Peyer's patch (tissue), 4 donors: ENCODE data around the gene SCTR.

Source experiments
- POLR2A ChIP-seq, 2 donors: fragments of 450-650 bp; IDR thresholded peaks; one replicate each; pipeline ENCODE4 v1.5.1; 2017; ENCODE audit warnings: antibody characterized with exemption in 2 of 2, mild to moderate bottlenecking in 2 of 2, moderate library complexity in 2 of 2
- TF ChIP-seq, protein P1 (sequence below), 6 experiments: fragments of 450-650 bp in 4 of 6; fragments of 200-600 bp in 2 of 6; sonication (generic) in 1 of 6; IDR thresholded peaks; one replicate each; pipeline ENCODE4 v1.5.1; 2017 to 2019; ENCODE audit warnings: antibody characterized with exemption in 6 of 6, mild to moderate bottlenecking in 3 of 6, moderate library complexity in 1 of 6

DNA sequence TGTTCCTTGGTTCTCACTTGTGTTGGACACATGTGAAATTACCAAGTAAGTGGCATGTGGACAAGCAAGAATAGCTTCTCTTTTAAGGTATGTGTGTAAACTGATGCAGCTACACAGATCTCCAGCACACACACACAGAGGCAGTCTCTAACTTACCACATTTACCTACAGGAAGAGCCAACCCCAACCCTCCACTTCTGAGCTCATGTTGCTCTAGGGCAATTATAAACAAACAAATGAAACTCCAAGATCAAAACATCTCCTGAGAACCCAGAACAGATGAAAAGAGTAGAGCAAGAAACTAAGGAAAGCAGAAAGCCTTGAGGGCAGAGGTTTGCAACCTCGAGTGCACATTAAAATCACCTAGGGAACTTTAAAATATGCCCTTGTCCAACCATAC is 108.7 kb downstream of the SCTR start:
- TF ChIP-seq POLR2A (IDR thresholded peaks at IDR 0.05) = no peak
- TF ChIP-seq, protein P1, sequence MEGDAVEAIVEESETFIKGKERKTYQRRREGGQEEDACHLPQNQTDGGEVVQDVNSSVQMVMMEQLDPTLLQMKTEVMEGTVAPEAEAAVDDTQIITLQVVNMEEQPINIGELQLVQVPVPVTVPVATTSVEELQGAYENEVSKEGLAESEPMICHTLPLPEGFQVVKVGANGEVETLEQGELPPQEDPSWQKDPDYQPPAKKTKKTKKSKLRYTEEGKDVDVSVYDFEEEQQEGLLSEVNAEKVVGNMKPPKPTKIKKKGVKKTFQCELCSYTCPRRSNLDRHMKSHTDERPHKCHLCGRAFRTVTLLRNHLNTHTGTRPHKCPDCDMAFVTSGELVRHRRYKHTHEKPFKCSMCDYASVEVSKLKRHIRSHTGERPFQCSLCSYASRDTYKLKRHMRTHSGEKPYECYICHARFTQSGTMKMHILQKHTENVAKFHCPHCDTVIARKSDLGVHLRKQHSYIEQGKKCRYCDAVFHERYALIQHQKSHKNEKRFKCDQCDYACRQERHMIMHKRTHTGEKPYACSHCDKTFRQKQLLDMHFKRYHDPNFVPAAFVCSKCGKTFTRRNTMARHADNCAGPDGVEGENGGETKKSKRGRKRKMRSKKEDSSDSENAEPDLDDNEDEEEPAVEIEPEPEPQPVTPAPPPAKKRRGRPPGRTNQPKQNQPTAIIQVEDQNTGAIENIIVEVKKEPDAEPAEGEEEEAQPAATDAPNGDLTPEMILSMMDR (IDR thresholded peaks at IDR 0.05) = no peak
